ENCODE data around the gene RNF223.
"Not testable (repeated sequence)": the region's sequence is repeated elsewhere in the genome, so short reads cannot be mapped to it uniquely, and the experiment has no call there.

The RNF223 gene

DNA sequence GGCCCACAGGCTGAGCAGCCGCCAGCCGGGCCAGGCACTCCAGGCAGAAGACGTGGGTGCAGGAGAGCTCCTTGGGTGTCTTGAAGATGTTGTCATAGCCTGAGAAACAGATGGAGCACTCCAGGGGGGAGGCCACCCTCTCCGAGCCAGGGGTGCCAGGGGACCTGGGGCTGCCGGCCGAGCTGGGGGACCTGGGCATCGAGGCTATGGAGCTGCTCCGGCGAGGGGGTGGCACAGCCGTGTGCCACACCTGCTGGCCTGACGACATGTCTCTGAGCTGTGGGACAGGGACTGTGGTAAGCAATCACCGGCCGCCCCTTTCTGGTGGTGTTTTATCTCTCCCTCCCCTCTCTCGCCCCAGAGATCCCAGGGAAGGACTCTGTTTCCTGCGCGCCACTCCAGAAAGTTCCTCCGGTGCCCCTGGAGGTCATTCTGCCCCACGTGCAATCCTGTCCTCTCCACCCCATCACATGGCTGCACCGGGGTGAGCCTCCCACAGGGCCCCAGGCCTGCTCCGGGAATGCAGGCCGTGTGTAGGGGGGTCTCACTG lies 1.7 kb downstream of the RNF223 start:
- DNase-seq (ENCODE audit: low spot score) = no peak

DNA sequence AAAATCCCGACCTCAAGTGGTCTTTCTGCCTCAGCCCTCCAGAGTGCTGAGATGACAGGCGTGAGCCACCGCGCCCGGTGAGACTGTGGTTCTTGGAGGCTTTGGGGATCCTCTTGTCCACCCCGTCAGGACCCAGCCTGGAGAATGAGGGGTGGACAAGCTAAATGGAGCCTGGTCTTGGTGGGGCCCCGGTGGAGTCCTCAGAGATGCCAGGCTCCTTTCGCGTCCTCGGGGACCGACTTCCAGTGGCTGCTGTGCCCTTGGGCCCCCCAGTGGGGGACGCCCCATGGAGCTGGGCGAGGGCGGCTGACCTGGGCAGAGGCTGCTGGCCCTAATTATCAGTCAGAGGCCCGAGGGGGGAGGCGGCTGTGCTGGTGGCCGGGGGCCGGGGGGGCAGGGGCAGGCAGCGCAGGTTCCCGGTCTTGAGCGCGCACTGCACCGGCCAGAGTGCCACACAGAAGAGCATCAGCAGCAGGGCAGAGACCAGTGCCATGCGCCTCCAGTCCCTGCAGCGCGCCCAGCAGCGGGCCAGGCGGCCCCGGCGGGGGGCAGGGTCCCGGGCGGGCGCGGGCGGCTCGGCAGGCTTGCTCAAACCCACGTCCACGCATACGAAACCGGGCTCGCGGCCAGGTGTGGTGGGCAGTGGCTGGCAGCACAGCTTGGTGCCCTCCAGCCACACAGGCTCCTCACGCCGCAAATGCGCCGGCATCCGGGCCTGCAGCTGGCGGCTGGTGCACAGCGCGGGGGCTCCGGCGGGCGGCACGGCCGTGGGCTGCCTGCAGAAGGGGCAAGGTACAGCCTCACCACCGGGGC lies 2.4 kb downstream of the RNF223 start:
- DNase-seq (ENCODE audit: low spot score) = no peak

- no peak for DNase-seq (ENCODE audit: low spot score)
These were observed 4.1 kb downstream of the RNF223 start for GRCh38 chr1:1069711-1070676.

DNA sequence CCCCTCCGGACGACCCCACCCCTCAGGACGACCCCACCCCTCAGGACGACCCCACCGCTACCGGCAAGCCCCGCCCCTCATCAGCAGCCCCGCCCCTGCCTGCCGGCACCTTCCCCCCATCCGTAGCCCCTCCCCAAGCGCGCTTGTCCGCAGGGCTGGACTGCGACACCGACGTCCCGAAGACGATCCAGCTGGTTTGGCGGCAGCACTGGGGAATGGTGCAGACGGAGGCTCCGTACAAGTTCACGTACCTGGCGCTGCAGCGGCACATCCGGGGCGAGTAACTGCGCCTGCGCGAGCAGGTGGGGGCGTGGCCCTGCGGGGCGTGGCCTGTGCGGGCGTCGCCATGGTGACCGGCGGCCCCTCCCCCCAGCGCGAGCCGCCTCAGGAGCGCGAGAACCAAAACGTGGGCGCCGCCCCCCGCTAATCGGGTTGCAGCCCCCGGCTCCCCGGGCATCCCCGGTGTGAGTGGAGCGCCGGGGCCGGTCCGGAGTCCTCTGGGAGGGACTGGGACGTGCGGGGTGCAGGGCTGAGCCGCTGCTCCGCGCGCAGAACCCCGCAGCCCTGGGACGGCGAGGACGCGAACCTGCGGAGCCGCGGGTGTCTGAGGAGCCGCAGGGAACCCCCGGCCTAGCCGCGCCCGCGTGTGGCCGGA lies 4.9 kb downstream of the RNF223 start:
- peak; percentile 92 for DNase-seq (ENCODE audit: low spot score)

- DNase-seq (ENCODE audit: low spot score) = peak; percentile 65
These were observed 5.5 kb downstream of the RNF223 start for GRCh38 chr1:1068517-1069055.

DNA sequence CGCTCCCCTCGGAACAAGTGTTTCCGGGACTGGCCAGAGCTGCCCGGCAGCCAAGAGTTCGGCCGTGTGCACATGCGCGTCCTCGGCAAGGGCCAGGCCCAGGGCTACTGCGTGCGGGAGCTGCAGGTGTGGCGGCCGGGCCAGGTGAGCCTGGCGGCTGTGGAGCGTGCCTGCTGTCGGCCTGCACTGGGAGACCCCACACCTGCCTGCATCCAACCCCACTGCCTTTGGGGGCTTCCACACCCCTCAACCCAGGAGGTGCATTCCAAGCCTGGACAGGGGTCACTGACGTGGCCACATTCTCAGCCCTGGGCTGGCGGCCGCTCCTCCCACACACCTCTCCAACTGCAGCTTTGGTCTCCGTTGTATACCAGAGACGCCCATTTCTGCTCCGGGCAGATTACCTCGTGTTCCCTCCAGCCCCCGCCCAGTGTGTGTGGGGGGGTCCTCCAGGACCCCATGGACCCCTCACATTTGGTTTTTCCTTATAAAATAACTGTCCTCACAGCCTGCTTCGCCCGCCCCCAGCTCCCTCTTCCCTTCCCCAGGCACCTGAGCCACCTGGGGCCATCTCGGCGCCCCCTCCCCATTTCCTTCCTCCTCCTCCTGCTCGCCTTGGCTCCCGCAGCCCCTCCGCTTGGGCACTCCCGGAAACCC lies 6.1 kb downstream of the RNF223 start:
- DNase-seq (ENCODE audit: low spot score) = no peak

DNA sequence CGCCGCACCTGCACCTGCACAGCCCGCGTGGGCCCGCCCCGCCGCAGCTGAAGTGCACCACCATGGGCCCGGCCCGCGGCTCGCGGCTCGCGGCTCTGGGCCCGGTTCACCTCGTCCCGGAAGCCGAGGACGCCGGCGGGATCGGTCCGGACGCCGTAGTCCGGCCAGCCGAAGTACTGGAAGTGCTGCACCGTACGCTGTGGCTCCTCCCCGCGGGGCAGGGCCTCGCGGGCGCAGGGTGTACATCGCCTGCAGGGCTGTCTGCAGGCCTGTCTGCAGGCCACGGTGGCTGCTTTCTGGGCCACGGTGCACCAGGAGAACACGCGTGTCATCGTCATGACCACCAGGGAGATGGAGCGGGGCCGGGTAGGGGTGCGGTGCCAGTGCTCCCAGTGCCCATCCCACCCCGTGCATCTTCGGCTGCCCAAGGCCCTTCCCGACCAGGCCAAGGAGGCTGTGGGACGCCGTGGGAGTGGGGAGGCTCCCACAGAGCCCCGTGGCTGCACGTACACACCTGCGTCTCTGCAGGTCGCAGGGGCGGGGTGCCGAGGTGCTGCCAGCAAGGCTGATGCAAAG lies 6.7 kb downstream of the RNF223 start:
- no peak for DNase-seq (ENCODE audit: low spot score)

DNA sequence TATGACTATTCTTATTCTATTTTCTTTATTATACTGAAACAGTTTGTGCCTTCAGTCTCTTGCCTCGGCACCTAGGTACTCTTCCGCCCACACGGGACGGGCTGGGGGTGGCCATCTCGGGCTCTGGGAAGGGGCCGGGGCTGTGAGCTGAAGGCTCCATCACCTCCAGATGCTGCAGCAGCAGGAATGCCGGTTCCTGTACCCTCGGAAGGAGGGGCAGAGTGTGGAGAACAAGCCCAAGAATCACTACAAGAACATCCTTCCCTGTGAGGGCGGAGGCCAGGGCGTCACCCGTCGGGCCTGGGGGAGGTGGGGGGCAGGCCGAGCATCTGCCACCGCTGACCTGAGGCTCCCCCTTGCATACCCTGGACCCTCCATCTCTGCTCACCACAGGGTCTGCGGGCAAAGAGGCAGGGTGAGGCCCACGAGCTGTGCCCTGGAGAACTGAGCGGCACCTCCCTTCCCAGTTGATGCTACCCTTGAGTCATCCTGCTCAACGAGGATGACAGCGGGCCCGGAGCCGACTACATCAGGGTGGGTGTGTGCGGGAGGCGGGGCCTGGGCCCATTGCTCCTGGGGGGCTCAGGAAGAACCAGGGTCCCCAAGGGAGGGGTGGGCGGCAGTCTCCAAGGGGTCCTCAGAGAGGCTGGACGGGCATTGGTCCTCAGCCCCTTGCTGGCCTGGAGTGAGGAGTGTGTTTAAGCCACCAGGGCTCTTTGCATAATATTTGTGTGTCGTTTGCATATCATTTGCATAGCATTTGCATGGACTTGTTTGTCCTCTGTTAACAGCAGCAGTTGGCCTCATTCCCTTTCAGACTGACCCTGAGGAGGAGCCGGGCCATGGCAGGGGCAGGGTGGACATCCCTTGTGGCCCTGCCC lies 7.5 kb downstream of the RNF223 start:
- no peak for DNase-seq (ENCODE audit: low spot score)

GRCh38 chr1:1065940-1066304 lies 8.2 kb downstream of the RNF223 start:
- DNase-seq (ENCODE audit: low spot score) = not testable (repeated sequence)

DNA sequence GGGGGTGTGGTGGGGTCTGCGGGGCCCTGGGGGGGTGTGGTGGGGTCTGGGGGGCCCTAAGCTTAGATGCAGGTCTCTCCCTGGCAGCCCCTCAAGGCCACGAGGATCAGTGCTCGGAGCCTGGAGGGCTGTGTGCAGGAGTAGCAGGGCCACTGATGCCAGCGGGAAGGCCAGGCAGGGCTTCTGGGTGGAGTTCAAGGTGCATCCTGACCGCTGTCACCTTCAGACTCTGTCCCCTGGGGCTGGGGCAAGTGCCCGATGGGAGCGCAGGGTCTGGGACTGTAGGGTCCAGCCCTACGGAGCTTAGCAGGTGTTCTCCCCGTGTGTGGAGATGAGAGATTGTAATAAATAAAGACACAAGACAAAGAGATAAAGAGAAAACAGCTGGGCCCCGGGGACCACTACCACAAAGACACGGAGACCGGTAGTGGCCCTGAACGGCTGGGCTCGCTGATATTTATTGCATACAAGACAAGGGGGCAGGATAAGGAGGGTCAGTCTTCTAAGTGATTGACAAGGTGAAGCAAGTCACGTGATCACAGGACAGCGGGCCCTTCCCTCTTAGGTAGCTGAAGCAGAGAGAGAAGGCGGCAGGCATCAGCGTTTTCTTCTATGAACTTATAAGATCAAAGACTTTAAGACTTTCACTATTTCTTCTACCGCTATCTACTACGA lies 8.7 kb downstream of the RNF223 start:
- DNase-seq (ENCODE audit: low spot score) = no peak

DNA sequence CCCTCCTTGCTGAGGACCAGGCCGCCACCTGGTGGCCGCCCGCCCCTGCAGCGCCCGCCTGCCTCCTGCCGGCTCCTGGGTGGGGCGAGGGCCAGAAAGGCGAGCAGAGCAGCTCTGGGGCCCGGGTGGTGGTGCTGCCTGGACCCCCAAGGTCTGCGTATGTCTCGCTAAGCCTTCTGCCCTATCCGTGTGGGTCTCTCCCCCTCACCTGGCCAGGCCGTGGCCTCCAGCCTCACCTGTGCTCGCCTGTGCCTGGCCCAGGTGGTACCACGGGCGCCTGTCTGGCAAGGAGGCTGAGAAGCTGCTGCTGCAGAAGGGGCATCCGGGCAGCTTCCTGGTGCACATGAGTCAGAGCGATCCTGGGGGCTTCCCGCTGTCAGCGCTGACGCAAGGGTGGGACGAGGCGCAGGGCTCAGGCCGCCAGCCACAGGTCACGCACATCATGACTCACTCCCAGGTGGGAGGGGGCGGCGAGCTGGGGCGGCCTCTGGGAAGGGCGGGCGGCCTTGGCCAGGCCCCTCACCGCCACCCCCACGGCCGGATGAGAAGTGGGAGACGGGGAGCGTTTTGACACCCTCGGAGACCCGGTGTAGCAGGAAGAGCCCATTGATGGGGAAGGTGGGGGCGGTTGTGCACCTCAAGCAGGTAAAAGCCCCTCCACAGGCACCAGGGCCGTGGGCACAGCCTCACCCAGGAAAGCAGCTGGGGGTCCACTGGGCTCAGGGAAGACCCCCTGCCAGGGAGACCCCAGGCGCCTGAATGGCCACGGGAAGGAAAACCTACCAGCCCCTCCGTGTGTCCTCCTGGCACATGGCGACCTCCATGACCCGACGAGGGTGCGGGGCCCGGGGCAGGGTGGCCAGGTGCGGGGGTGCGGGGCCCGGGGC lies 9.9 kb downstream of the RNF223 start:
- peak; percentile 49 for DNase-seq (ENCODE audit: low spot score)

- DNase-seq (ENCODE audit: low spot score) = no peak
These were observed 10.7 kb downstream of the RNF223 start for GRCh38 chr1:1063261-1063944.

- DNase-seq (ENCODE audit: low spot score) = no peak
These were observed 11.6 kb downstream of the RNF223 start for GRCh38 chr1:1062348-1063163.

DNA sequence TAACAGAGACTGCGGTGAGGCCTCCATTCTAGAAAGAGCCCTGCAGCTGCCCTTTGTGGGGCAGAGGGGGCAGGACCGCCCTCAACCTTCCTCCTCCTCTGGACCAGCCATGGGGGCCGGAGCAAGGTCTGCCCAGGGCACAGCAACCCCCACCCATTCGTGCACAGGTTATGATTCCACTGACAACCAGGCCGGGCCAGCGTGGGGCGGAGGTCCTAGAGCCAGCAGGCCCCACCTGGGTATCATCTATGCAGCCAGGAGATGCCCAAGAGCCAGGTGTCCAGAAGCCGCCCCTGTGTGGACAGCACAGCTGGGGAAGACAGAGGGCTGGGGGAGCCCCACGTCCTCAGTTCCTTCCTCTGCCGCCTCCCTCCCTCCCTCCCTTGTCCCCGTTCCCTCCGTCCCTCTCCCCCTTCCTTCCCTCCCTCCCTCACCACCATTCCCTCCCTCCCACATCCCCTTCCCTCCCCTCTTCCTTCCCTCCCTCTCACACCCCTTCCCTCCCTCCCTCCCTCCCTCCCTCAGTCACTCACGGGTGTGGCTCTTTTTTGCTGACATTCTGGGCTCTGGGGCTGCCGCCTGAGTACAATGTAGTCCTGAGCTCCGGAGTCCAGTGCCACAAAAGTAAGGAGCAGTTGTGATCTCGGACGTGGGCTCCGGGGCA lies 12.3 kb downstream of the RNF223 start:
- DNase-seq (ENCODE audit: low spot score) = no peak

DNA sequence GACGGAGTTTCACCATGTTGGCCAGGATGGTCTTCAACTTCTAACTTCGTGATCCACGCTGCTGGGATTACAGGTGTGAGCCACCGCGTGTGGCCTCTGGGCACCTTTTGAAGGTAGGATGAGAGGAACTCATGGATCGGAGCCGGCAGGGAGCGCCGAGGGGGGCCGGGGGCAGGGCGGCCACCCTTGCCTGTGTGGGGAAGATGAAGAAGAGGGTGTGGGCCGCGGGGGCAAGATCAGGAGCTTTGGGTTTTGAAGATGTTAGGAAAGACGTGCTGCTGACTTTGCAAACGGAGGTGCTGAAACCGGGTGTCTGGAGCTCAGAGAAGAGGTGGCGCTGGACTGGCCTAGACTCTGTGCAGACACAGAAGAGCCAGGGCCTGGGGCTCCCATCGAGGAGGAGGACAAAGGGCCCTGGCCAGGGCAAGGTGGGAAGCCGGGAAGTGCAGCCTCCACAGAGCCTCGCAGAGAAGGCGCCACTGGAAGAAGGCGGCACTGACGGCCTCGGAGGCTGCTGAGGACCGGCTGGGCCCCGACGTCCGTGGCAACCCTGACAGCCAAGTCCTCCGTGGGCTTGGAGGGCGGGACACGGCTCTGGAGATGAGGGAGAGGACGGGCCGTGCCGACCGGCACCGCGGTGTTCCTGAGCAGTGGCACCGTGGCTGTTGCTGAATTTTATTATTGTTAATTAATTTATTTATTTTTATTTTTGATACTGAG lies 13.7 kb downstream of the RNF223 start:
- no peak for DNase-seq (ENCODE audit: low spot score)

Measured in LoVo (cell line).